Measurements from ENCODE around the gene SEC62.

- TF ChIP-seq CTCF (IDR thresholded peaks at IDR 0.05) (no peak), POLR2AphosphoS5 (IDR thresholded peaks at IDR 0.05) (no peak), POLR2A (IDR thresholded peaks at IDR 0.05) (no peak), EP300 (IDR thresholded peaks at IDR 0.05) (no peak)
Observed at GRCh38 chr3:169968224-169968885, 1.7 kb downstream of the SEC62 start.
